KOPT-K1 (cell line): ENCODE measurements around the gene HSPG2.
"Not testable (repeated sequence)": the region's sequence is repeated elsewhere in the genome, so short reads cannot be mapped to it uniquely, and the experiment has no call there.

ENCODE experiments used
- H3K27ac ChIP-seq: fragments of 200-600 bp; sonication (generic); 2 replicates; pipeline ENCODE4 v1.5.1; 2016; ENCODE audit warnings: antibody characterized with exemption, mild to moderate bottlenecking, low read depth, low read length; ENCODE audit not compliant: poor library complexity, severe bottlenecking
- H3K36me3 ChIP-seq: fragments of 200-600 bp; sonication (generic); 2 replicates; pipeline ENCODE4 v1.5.1; 2017; ENCODE audit warnings: antibody characterized with exemption, mild to moderate bottlenecking, low read length, moderate library complexity; ENCODE audit not compliant: insufficient read depth
- H3K9me3 ChIP-seq: fragments of 200-600 bp; sonication (generic); 2 replicates; pipeline ENCODE4 v1.5.1; 2017; ENCODE audit warnings: antibody characterized with exemption, low read length, mild to moderate bottlenecking; ENCODE audit not compliant: insufficient read depth, poor library complexity, severe bottlenecking

Gene HSPG2

GRCh38 chr1:21838359-21839157 is 98.6 kb downstream of the HSPG2 start:
- H3K36me3 ChIP-seq = no peaks in the 10 kb centered on the region
- peaks cover 14% of the 10 kb centered on the region for H3K9me3 ChIP-seq
- H3K27ac ChIP-seq = no peak overlapping the region

GRCh38 chr1:21837476-21837875 is 99.6 kb downstream of the HSPG2 start:
- Histone ChIP-seq H3K9me3 (peaks cover 16% of the 10 kb centered on the region), H3K36me3 (no peaks in the 10 kb centered on the region), H3K27ac (no peak overlapping the region)

GRCh38 chr1:21836729-21837128 is 100.4 kb downstream of the HSPG2 start:
- no peak overlapping the region for H3K27ac ChIP-seq
- no peaks in the 10 kb centered on the region for H3K36me3 ChIP-seq
- H3K9me3 ChIP-seq = peaks cover 16% of the 10 kb centered on the region

GRCh38 chr1:21836010-21836409 is 101.1 kb downstream of the HSPG2 start:
- no peak overlapping the region for H3K27ac ChIP-seq
- no peaks in the 10 kb centered on the region for H3K36me3 ChIP-seq

GRCh38 chr1:21834666-21835065 is 102.4 kb downstream of the HSPG2 start:
- Histone ChIP-seq H3K36me3 (no peaks in the 10 kb centered on the region), H3K9me3 (peaks cover 16% of the 10 kb centered on the region), H3K27ac (no peak overlapping the region)

More at GRCh38 chr1:21836010-21836409, 101.1 kb downstream of the HSPG2 start:
- H3K9me3 ChIP-seq = peaks cover 16% of the 10 kb centered on the region

- Histone ChIP-seq H3K36me3 (no peaks in the 10 kb centered on the region), H3K27ac (no peak overlapping the region), H3K9me3 (peaks cover 16% of the 10 kb centered on the region)
These were observed 103.0 kb downstream of the HSPG2 start for GRCh38 chr1:21834094-21834493.

- no peak overlapping the region for H3K27ac ChIP-seq
- no peaks in the 10 kb centered on the region for H3K36me3 ChIP-seq
- peaks cover 16% of the 10 kb centered on the region for H3K9me3 ChIP-seq
These were observed 103.6 kb downstream of the HSPG2 start for GRCh38 chr1:21833392-21833976.

- Histone ChIP-seq H3K9me3 (peaks cover 16% of the 10 kb centered on the region), H3K36me3 (no peaks in the 10 kb centered on the region), H3K27ac (no peak overlapping the region)
These were observed 105.6 kb downstream of the HSPG2 start for GRCh38 chr1:21831454-21831970.

- H3K36me3 ChIP-seq = no peaks in the 10 kb centered on the region
- no peak overlapping the region for H3K27ac ChIP-seq
- peaks cover 16% of the 10 kb centered on the region for H3K9me3 ChIP-seq
These were observed 106.2 kb downstream of the HSPG2 start for GRCh38 chr1:21830792-21831453.

- Histone ChIP-seq H3K27ac (no peak overlapping the region), H3K9me3 (peaks cover 10% of the 10 kb centered on the region), H3K36me3 (no peaks in the 10 kb centered on the region)
These were observed 107.8 kb downstream of the HSPG2 start for GRCh38 chr1:21829294-21829693.

GRCh38 chr1:21828506-21829210 is 108.5 kb downstream of the HSPG2 start:
- Histone ChIP-seq H3K27ac (no peak overlapping the region), H3K36me3 (no peaks in the 10 kb centered on the region), H3K9me3 (peaks cover 3% of the 10 kb centered on the region)

- no peak overlapping the region for H3K27ac ChIP-seq
- no peaks in the 10 kb centered on the region for H3K9me3 ChIP-seq
- no peaks in the 10 kb centered on the region for H3K36me3 ChIP-seq
These were observed 109.0 kb downstream of the HSPG2 start for GRCh38 chr1:21828075-21828474.

GRCh38 chr1:21827141-21827679 is 109.9 kb downstream of the HSPG2 start:
- no peaks in the 10 kb centered on the region for H3K9me3 ChIP-seq
- no peaks in the 10 kb centered on the region for H3K36me3 ChIP-seq
- no peak overlapping the region for H3K27ac ChIP-seq

- not testable (repeated sequence) for H3K27ac ChIP-seq, H3K9me3 ChIP-seq, H3K36me3 ChIP-seq
These were observed 110.4 kb downstream of the HSPG2 start for GRCh38 chr1:21826694-21827093.

- no peaks in the 10 kb centered on the region for H3K9me3 ChIP-seq
- H3K36me3 ChIP-seq = no peaks in the 10 kb centered on the region
- no peak overlapping the region for H3K27ac ChIP-seq
These were observed 111.7 kb downstream of the HSPG2 start for GRCh38 chr1:21825393-21825792.
